Activated T-cell treated with anti-CD3 and anti-CD28 coated beads for 1 hour (primary cell): ENCODE results near the gene HINT1.
A peak's percentile ranks its signal among the peaks of the same experiment; 100 is the strongest.
"Not testable (repeated sequence)": the region's sequence is repeated elsewhere in the genome, so short reads cannot be mapped to it uniquely, and the experiment has no call there.

Experiments
- DNase-seq: peaks from one replicate; pipeline ENCODE4 v3.0.0-alpha.2; 2020; ENCODE audit warnings: low read depth

Gene HINT1

GRCh38 chr5:131170540-131171275, 5.7 kb upstream of the HINT1 start, which contains the start of gene LYRM7:
TSS of gene LYRM7 (plus strand) at chr5:131170944. CDS start at chr5:131171021, 77 bp downstream.
- peak; percentile 83 for DNase-seq

DNA sequence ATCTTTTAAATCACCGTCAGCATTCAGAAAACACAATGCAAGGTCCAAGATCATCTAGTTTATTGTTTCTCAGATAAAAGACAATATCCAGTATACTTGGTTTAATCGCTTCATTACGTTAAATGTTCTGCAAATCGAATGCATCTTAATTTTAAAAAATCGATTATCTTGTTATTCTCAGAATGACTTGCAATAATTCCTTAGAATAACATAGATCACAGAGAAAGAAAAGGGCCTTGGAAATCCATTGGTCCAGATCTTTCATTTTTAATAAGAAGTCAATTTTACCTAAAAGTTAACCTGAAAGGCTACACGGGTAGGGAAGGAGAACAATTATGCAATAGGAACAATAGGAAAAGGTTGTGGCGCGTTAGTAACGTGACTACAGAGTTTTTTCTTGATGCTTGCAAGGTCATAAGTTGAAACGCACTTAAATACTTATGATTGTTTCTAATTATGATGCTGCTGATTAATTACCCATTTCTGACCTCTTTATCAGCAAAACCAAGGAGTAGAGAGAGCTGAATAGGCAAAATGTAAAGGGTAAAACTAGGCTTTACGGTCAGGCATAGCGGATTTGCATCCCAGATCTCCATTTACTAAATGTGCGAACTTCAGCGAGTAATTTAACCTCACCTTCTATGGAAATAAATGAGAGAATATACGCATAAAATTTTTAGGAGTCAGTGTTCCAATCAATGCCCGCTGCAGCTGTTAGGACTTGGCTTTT, 4.9 kb upstream of the HINT1 start:
- DNase-seq, result no peak

GRCh38 chr5:131167615-131168014, 2.6 kb upstream of the HINT1 start:
- DNase-seq, result no peak

DNA sequence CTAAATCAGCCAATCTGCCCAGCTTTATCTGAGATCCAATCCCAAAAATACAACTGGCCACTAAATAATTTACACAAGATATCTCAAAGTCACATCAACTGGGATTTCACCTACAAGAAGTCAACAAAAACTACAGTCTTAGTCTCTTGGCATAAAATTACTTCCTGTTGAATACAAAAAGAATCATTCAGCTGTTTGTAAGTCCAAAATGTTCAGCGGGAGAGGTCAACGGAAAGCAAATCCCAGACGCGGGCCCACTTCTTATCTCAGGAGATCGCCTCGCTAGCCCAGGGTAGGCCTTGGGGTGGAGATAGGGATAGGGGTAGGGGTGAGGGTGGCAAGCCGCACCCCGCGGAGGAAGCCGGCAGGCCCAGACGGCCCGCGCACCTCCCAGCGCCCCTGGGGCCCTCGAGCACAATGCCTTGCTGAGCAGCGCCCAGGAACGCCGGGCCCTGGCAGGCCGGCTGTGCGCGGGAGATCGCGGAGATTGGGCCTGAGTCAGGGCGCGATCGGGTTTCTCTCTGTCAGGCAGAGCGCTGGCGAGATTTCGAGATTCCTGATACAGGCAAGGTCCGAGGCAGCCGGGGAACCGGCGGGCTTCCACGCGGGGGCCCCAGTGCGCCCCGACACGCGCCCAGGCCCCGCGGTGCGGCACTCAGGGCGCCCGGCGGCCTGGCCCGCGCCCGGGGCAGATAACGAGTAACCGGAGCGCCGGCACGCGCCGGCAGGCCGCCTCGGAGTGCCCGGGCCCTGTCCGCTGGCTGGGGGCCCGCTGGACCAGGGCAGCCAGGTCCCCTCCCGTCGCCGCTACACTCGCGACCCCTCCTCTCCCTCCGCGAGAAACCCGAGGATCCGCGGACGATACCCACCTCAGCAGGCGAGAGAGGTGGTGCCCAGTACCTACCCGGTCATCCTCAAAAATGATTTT, 601 bp downstream of the HINT1 start:
- peak; percentile 56 for DNase-seq

DNA sequence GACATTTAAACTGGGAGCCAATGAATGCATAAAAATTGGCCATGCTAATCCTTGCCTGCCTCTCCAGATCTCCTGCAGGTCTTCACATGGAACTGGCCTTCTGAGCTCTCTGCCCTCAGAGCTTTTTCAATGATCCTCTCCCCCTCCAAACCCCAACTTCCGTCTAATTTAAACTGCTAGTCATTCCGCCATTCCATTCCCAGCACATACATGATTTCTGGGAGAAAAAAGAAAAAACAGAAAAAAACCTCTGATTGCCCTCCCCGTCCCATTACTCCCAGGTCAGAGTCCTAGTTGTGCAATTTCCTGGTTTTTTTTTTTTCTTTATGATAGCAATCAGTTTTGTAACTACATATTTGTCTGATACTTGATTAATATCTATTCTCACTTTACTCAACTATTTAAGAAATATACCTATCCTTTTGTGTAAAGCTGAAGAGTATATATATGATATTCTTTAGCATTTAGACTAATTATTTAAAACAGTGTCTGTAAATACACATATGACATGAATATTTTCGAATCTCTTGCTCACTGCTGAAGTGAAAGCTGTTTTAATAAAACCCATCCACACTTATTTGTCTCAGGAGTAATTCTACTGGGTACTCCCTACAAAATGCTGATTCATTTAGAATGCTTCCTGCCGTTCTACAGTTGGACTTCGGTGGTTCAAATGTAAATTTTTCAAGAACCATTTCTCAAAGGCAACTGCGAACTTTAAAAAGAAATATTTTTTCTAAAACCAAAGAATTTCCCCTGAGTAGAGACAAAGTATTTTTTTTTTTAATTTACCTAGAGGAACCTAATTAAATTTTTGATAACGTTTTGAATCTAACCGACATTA, 1.6 kb downstream of the HINT1 start:
- DNase-seq, result no peak

DNA sequence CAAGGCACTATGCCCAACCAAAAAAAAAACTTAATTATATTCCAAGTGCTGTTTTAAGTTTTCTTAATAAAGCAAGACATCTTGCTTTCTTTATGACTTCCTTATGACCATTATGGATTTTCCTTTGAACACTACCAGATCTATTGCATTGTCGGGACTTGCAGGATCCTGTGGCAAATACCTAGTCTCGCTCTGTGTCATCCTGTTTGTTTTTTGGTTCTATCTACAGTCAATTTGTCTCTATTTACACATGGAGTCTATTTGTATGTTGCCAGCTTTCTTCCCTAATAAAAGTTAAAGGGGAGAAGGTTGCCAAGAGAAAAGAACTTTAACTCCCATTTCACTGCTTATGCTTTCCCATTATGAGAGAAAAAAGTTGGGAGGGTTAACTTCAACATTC, 4.9 kb downstream of the HINT1 start:
- no peak for DNase-seq

- DNase-seq, result no peak
Measured at GRCh38 chr5:131156957-131157356, 8.1 kb downstream of the HINT1 start.

DNA sequence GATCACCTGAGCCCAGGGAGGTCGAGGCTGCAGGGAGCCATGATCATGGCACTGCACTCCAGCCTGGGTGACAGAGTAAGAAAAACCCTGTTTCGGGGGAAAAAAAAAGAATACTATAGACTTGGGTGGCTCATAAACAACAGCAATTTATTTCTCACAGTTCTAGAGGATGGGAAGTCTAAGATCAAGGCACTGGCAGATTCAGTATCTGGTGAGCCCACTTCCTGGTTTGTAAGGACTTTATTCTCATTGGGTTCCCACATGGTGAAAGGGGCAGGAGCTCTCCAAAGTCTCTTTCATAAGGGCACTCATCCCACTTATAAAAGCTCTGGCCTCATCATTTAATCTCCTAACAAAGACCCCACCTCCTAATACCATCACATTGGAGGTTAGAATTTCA, 8.7 kb downstream of the HINT1 start:
- no peak for DNase-seq

DNA sequence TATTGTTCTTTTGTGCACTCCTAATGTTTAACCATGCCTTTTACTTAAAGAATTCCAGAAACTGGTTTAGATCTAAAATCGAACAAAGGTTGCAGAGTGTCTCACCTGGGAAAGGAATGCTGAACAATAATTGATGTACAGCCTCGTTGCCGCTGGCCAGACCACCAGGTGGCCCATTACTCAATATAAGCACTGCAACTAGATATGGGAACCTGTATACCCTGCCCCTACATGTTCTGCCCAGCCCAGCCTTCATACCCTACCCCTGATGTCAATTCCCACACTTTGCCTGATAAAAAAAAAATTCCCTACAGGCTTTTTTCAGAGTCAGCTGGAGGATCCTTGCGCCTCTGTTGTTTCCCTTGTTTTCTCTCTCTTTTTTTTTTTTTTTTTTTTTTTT, 13.8 kb downstream of the HINT1 start:
- no peak for DNase-seq

DNA sequence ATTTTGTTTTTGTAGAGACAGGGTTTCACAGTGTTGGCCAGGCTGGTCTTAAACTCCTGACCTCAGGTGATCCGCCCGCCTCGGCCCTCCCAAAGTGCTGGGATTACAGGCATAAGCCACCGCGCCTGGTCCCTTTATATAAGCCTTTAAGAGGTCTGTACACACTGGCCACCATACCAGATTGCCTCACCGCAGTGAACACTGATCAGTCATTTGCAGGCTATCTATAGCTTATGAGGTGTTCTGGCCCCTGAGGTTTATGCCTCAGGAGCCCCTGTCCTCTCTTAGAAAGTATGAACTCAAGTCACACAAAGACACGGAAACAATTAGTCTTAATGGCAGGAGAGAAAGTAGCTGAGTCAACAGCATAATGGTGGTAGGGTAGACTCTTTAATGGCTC, 14.6 kb downstream of the HINT1 start:
- DNase-seq, result no peak

GRCh38 chr5:131148835-131149234, 16.2 kb downstream of the HINT1 start:
- no peak for DNase-seq

DNA sequence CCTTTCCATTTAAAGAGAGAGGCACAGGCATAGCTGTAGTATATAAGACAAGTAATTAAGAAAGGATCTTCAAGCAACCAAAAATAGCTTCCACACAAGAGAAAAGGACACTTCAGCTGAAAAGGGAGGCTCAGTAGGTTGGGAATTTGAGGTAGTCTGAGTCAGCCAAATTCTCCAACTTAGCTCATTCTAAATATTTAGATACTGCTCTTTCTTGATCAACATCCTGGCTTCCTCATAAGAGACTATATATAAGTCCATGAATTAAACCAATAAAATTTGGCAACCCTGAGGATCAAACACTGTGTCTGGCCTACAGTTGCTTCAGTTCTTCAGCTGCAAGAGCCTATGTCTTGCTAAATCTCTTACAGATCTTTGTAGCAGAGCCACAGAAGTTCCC, 17.8 kb downstream of the HINT1 start:
- DNase-seq, result no peak

DNA sequence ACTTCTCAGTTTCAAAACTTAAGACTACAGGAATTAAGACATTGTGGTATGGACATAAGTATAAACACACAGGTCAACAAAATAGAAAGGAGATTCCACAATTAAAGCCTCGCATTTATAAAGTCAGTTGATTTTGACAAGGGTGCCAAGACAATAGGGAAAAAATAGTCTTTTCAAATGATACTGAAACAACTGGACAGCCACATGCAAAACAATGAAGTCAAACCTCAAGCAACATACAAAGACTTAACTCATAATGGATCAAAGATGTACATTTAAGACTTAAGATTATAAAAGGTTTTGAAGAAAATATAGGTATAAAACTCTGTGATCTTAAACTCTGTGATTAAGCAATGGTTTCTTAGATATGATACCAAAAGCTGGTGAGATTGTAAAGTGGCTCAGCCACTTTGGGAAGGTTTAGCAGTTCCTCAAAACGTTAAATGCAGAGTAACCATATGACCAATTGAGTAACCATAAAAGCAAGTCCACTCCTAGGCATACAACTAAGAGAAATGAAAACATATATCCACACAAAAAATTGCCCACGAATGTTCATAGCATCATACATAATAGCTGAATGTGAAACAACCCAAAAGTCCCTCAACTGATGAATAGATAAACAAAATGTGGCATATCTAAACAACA, 22.0 kb downstream of the HINT1 start:
- DNase-seq, result no peak

DNA sequence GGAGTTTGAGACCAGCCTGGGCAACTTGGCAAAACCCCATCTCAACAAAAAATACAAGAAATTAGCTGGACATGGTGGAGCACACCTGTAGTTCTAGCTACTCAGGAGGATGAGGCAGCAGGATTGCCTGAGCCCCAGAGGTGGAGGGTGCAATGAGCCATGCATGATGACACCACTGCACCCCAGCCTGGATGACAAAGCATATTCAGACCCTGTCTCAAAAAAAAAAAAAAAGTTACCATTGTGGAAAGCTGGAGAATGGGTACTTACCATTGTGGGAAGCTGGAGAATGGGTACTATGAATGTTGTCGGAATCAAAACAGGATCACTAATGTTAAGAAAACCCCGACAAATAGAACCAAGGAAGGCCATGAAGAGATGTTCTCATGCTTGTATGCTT, 25.7 kb downstream of the HINT1 start:
- no peak for DNase-seq

DNA sequence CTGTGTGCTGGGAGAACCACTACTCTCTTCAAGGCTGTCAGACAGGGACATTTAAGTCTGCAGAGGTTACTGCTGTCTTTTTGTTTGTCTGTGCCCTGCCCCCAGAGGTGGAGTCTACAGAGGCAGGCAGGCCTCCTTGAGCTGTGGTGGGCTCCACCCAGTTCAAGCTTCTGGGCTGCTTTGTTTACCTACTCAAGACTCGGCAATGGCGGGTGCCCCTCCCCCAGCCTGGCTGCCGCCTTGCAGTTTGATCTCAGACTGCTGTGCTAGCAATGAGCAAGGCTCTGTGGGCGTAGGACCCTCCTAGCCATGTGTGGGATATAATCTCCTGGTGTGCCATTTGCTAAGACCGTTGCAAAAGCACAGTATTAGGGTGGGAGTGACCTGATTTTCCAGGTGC, 26.6 kb downstream of the HINT1 start:
- DNase-seq, result not testable (repeated sequence)

GRCh38 chr5:131133091-131133490, 32.0 kb downstream of the HINT1 start:
- DNase-seq, result not testable (repeated sequence)

- DNase-seq, result no peak
Measured at GRCh38 chr5:131129306-131129705, 35.8 kb downstream of the HINT1 start.

GRCh38 chr5:131127244-131127643, 37.8 kb downstream of the HINT1 start:
- not testable (repeated sequence) for DNase-seq

GRCh38 chr5:131114754-131115153, 50.3 kb downstream of the HINT1 start:
- no peak for DNase-seq

- DNase-seq, result no peak
Measured at GRCh38 chr5:131112424-131112823, 52.6 kb downstream of the HINT1 start.

DNA sequence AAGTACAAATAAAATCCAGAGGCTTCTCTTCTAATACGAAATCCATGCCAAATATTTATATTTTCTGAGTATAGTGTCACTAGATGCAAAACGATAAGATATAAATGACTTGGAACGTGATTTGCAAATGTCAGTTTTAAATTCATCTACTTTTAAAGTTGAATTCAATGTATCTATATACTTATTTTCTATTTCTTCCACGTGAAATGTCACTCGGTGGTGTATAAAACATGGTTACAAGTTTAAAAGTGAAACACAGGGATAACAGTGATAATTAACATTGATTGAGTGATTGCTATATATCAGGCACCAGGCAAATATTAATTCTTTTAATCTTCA, 54.8 kb downstream of the HINT1 start:
- DNase-seq, result no peak
